Measurements from ENCODE around the gene IRX2.

The IRX2 gene

DNA sequence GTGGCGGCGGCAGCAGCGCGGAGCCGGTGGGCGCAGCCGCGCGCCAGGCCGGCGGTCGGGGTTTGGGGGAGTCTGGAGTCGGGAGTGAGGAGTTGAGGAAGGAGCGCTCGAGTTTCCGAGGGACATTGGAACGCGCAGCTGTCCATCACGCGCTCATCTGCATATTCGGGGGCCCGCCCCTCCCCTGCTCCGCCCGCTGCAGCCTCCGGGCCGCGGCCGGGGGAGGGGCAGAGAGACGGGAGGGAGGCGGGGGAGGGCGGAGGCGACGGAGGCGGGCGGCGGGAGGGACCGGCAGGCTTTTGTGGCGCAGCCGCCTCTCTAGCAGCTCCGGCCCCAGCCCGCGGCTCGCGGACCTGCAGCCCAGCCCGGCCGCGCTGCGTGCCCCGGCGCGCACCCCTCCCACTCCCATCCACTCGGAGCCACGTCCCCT lies at the start of gene IRX2:
Gene IRX2, minus strand, starts transcription at position 86 of the 430 bp plus-strand sequence. CDS start 264 bp downstream, outside the sequence.
- peak; percentile 65 for DNase-seq

DNA sequence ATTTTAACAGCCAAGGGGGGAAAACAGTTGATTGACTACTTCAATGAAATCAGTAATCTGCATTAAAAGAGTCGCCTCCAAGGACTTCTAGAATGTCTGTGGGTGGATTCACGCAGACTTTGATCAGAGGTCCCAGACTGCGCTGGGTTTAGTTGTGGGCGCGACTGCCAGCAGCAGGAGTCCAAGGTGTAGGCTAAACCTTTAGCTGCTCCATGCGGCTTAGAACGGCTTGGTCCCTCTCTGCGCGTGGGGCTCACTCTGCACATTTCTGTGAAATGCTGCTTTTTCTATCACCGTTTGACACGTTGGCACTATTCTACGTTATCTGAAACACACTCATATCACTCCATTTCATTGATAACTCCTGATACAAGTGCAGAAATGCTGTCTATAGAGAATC lies 48.6 kb upstream of the IRX2 start:
- DNase-seq, result no peak

DNA sequence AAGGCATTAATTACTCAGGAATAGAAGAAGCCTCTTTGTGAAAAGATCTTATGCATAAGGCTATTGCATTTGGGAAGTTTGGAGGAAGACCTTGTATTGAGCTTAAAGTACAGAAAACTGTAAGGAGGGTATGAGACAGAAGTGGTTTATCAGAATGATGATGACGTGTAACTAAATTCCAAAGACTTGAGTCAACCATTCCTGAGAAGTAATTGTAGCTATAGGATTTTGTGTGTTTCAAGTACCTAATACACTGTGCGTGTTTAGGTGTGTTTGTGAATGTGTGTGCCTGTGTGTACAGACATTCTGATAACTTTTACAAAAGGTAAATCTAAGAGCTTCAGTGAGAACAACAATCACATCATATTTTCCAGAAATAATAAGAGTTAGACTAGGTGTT lies 46.5 kb upstream of the IRX2 start:
- no peak for DNase-seq

DNA sequence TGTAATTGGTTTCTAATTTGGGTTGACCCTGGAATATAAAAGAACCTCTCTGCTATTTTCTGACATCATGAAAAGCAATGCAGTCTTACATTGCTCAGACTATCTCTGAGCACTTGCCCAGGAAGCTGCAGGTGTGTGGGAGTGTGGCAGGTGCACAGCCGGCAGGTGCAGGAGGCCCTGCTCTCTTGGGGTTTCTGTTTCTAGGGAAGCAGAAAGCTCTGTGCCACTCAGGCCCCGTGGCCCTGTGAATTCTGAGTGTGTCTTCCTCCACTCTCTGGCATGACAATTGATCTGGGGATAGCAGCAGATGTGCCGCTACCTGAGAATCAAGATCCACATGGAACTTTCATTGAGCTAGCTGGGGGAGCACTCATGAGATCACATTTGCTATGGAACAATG lies 45.7 kb upstream of the IRX2 start:
- no peak for DNase-seq

DNA sequence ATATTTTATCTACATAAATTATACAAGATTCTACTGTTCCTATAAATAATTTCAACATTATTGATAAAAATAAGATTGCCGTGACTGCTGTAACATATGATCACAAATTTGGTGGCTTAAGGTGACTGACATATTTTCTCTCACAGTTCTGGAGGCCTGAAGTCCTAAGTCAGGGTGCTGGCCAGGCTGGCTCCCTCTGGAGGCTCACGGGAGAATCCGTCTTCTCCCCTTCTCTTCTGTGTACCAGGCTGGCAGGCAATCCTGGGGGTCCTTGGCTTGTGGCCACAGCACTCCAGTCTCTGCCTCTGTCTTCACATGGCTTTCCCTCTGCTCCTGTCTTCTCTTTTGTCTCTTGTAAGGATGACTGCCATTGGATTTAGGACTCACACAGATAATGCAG lies 31.7 kb upstream of the IRX2 start:
- no peak for DNase-seq

DNA sequence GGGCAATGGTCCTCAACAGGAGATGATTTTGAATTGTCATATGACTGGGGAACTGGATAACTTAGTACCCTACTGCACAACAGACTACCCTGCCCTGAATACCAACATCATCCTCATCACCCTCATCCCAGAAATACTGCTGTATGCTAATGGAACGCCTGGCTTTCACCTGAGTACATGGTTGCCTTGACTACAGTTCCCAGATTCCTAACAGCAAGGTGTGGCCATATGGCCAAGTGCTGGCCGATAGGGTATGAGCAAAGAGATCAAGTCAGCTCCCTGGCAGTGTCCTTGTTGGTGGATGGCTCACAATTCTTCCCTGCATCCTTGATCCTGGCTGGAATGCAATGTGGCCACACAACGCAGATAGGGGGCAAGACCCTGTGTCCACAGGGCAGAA lies 31.2 kb upstream of the IRX2 start:
- DNase-seq, result no peak

DNA sequence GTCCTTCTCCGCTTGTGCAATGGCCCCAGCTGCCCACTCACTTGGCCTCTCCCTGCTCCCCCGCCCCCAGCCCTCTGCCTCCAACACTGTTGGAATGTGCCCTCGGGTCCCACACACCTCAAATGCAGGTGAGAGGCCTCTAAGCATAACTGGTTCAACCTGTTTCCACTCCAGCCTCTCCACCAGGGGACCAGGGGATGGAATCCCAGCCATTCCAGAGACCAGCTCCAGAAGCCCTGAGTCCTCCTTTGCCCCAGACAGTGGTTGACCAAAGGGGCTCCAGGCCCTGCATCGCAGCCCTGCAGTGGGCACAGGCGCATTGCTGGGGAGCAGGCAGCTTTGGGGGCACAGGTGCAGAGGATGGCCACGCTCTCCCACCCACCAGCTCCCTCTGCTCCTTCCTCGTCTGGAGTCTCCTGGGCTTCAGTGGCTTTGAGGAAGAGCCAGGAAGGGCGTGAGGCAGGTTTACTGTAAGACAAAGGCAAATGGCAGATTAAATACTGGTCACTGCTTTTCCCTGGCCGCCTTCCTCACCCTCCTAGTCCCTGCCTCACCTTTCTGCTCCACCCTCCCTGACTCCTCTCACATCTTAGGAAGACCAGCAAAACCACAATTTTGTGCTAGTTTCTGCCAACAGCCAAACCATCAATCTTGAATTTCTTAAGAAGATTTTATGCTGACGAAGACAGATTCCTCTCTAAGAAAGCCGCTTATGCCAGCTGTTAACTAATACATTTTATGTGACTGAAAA lies 29.1 kb upstream of the IRX2 start:
- DNase-seq, result no peak

DNA sequence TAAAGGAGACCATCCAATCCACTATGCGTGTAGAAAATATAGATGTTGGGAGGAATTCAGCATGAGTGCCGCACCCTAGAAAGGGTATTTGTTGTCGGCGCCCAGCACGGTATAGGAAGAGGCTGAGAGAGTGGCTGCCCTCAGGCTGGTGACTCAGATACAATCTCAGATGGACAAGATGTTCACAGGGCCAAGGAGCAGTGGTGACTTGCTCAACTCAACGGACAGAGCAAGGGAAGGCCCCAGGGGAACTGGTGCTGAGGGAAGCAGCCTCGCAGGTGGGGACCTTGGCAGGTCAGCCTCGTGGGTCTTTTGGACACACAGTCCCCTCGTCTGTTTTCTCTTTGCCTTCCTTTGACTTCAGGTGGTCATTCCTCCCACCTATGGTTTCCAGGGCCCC lies 28.0 kb upstream of the IRX2 start:
- DNase-seq, result no peak

DNA sequence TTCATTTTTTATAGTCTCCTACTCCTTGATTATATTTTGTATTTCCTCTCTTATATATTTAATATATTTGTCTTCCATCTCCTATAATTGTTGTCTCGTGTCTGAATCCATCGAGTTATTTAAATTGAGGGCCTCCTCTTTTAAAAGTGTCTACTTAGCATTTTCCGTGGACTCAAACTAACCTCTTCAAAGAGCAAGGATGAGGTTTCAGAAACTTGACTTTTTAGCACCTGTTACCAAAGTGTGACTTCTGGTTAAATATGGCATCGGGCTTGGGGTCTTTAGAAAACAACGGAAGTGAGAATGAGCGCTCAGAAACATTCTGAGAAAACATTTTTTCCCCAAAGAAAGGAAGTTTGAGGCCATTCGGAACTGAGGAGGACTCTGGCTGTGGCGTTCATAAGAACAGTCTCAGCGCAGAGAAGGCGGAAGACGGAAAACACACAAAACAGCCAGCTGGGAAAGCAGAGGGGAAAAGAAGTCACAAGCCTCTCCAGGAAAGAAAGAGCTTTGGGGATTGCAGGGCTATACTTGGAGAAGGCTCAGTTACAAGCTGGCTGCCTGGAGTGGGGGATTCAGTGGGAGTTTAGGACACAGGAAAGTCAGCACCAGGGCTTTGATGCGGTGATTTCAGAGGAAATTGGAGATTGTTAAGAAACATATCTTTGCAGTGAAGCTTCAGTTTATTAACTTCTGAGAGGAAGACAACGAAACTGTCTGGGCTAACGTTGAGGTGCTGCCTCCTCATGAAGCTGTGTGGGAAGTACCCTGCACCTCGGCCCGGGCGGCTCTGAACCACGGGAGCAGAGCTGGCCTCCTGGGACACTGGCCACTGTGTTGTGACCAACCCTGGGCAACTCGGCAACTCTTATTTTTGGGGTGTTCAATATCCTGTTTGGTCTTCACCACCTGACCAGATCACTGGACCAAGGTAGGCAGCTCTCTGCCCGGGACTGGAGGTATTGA lies 25.1 kb upstream of the IRX2 start:
- DNase-seq, result no peak

DNA sequence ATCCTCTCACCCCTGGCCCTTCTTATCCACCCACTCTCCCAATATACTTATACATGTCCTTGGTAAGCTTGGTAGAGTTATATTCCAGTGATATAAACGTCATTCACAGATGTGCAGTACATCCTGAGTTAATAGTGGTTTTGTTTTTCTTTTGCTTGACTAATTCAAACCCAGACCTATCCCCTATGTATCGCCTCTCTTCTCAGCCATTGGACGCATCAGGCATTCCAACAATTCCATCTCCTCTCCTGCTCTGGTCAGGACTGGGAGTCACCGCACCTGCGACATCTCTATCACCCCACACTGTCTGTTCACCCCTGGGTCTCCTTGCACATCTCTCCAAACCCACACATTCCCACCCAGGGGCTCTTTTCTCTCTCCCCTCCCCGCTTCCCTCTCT lies 21.9 kb upstream of the IRX2 start:
- DNase-seq, result no peak

DNA sequence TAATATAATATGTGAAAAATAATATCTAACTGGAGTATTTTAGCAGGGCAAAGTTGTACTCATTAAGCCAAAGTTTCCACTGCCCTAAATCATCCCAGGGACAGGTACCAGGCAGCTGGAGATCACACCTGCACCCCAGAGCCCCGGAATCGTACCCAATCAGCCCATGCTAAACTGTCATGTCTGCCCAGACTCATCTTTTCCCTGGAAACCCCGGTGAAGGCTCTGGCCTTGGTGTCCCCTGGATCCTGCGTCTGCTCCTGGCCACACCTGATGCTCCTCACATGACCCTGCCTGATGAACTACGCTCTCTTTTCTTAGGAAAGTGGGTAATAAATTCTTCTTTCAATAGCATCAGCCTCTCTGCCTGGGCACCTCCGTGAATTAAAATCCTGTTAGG lies 15.6 kb upstream of the IRX2 start:
- no peak for DNase-seq

DNA sequence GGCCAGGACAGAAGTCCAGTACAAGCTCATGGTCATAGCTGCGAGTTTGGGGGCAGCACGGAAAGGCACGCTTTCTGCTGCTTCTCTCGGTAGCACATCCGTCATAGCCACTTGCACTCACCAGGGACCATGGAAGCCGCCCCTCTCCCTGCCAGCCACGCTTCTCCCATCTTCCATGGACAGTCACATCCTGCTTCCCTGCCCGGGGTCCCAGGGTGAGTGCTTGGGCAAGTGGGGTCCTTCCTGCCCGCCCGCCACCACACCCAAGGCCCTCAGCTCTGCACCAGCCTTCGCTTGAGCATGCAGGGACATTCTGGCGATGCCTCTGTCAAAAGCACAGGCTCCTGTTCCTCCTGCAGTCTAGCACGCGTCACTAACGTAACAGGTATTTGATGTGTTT lies 13.1 kb upstream of the IRX2 start:
- no peak for DNase-seq

DNA sequence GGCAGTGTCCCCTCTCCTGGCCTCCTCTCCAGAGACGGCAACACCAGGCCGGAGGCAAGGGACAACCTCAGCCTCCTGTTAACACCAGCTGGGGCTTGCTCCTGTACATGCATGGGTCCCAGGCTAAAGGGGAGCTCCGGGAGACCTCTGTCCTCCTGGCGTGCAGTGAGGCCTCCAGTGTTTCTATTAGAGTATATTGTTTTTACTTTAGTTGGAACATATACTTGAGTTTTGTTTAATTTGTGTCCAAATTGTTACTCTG lies 12.0 kb upstream of the IRX2 start:
- no peak for DNase-seq

DNA sequence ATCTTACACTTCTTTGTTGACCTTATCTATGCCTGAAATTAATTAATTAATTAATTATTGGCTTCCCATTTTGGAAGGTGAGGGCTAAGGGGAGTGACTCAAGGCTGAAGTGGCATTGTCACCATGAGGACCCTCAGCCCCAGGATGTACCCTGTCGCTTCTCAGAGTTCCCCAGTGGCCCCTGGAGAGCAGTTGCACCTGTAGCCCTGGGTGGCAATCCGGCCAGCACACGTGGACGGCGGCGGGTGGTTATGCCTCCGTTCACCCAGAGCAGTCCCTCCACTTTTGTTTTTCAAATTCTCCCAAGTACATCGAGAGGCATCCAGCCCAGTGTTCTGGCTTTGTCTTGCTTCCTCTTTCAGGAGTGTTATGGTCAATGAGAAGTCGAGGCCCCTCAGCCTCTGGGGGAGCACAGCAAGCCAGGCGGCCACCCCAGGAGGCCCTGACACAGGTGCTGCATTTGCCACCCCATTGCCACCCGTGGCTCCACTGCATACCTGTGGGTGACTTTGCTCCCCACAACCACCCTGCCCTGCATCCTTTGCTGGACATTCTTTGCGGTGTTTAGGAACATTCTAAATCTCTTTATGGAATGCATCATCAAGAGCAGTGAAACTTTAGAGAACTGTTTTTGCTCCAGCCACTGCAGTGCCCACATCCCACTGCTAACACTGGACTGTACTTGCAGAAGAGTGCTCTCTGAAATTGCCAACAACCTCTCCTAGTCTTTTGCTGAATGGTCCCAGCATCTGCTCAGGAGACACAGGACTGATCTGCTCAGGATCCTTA lies 11.5 kb upstream of the IRX2 start:
- no peak for DNase-seq

DNA sequence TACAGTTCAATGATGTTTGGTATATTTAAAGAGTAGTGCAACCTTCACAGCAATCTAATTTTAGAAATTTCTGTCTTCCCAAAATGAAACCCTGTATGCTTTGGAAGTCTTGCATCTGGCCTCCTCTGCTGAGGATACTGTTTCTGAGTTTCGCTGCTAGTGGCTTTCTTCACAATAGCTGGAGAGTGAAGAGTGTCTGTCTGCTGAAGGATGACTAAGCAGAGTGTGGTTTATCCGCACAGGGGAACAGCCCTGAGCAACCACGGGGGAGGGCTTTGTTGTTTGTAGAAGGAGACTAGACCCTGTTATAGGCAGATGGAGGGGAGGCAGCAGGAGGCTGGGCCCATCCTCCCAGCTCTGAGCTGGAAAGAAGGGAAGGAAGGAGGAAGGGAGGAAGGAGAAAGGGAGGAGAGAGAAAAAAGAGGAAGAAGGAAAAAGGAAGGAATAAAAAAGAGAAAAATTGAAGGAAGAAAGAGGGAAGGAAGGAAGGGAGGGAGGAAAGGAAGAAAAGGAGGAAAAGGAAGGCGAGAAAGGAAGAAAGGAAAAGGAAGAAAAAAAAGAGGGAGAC lies 10.5 kb upstream of the IRX2 start:
- DNase-seq, result no peak

DNA sequence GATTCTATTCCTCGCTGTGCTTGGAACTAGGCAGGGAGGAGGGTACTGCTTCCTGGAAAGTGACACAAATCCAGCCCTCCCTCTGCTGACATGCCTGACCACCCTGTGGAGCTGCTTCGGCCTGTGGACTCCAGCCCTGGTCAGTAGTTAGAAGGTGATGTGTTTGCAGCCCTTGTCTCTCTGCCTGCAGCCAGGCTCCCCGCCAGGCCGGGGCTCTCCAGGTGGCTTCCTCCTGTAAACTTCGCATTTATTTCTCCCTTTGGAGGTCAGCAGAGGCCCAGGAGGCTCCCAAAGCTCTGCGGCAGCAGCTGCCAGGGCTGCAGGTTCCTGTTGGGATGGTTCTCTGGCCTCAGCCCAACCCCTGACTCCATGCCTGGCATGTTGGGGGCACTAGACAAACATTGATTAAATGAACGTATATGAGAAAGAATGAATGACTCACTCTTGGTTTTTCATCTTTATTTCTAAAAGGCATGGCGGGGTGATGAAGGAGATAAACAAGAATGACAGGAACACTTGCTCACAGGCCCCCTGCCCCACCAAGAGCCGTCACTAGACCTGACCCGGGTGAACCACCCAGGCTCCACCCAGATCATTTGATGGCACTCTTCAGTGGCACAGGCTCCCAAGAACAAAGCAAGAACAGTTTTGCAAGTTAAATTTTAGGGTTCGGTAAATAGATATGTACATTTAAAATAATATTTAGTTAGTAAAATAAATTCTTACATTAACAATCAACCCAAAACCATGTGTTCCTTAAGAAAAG lies 8.4 kb upstream of the IRX2 start:
- no peak for DNase-seq

DNA sequence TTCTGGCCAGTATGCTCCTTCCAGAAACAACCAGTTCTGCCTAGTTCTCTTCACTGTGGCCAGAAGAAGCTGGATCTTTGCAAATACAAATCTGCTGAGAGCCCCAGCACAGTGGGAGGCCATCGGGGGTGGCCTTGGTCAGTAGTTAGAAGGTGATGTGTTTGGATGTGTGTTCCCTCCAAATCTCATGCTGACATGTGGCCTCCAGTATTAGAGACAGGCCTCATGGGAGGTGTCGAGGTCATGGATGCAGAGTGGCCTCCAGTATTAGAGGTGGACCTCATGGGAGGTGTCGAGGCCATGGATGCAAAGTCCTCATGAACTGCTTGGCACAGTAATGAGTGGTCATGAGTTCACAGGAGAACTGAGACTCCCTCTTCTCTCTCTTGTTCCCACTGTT lies 7.6 kb upstream of the IRX2 start:
- DNase-seq, result no peak

DNA sequence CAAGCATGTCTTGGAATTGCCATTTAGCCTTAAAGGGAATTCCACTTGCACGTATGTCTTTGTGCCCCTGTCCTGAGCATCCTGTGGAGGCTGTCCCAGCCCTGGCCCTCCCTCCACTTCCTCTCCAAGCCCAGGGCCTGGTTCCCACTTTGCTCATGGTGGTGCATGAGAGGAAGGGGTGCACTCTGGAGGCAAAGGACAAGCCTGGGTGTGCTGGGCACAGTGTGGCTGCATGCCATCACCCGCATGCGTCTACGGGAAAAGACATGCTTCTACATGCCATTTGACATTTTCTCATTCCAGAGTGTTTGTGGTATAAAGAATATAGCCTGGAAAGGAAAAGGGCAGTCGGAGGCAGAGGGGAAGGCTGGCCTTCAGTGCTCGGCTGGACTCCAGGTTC lies 7.2 kb upstream of the IRX2 start:
- no peak for DNase-seq

DNA sequence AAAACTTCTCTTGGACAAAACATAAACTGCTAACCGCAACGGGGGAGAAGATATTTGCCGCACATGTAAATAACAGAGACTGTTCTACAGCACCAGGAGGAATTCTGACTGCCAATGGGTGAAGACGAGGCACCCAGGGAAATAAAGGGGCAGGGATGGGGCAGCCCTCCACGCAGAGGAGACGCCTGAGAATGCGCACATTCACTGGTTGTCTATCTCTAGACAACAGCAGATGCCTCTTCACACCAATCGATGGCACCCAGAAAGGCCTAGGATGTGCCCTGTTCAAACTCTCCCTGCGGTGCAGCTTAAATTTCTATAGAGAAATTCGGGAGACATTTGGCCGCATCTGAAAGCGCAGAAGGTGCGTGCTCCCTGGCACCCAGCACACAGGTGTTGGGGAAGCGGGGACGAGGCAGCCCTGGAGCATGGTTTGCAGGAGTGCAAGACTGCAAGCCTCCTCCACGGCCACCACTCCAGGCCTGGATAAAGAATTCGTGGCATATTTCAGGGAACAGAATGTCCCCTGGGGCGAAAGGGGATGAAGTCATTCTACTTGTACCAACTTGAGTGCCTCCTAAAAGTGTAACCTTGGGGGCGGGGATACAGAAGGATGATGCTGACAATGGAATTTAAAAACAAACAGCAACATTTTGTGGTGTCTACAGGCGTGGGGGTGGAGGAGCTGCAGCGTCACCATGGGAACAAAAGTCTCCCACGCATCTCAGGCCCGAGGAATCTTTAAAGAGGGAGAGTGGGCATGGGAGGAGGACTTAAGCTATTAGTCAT lies 6.3 kb upstream of the IRX2 start:
- DNase-seq, result no peak

DNA sequence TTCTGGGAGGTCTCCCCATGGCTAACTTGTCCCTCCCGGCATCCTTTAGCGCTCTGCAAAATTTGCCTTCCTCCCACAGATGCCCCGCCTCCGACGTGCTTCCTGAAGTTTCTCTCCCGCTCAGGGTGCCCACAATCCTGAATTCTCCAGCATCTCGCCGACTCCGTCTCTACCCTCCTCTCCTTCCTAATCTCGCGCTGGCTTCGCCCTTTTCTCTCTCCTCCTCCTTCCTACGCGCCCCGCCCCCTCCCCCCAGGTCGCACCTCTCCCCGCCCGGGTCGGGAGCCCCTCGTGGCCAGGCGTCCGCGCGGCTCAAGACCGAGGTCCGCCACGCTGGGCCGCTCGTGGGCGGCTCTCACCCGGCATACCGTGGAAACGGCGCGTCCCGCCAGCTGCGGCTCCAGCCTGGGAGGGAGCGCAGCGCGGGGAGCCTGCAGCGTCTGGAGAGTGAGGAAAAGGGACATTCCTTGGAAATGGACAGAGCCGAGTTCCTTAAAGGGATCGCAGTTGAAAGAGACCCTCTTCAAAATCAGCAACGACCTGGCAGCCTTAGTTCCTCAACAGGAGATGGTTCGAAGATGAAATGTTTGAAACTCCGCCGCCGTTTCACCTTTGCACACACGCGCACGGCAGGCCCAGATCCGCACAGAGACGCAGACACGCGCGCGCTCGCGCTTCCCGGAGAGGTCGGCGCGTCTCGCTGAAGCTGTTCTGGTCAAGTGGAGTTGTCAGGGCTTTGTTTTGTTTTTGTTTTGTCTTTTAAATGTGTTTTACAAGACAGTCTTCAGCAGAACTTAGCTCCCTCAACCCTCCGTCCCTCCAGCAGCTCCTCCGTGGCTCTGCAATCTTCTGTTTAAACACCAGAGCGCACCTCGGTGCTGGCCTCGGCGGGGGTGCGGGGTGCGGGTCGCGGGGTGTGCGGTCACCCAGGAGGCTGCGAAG lies 5.0 kb upstream of the IRX2 start:
- no peak for DNase-seq

All from hematopoietic multipotent progenitor cell treated with erythropoietin and hydrocortisone succinate and interleukin-3 and kit ligand, for 6 days (in vitro differentiated cells).